AG09319 (cell line): ENCODE results near the gene APCDD1L.

Source experiments
- DNase-seq: peaks from one replicate; pipeline ENCODE4 v3.0.0-alpha.2; 2010; ENCODE audit warnings: low read depth; ENCODE audit errors: extremely low read depth
- CTCF ChIP-seq: IDR thresholded peaks from 2 replicates; pipeline ENCODE4 v1.5.1; 2011; ENCODE audit warnings: low read depth, mild to moderate bottlenecking, inconsistent platforms, low read length, moderate library complexity

APCDD1L gene

GRCh38 chr20:58467572-58468527 is 47.3 kb downstream of the APCDD1L start:
- TF ChIP-seq CTCF: no peak
- DNase-seq: no peak

- no peak for DNase-seq
- TF ChIP-seq CTCF: no peak
Observed at GRCh38 chr20:58466729-58467571, 48.2 kb downstream of the APCDD1L start.

DNA sequence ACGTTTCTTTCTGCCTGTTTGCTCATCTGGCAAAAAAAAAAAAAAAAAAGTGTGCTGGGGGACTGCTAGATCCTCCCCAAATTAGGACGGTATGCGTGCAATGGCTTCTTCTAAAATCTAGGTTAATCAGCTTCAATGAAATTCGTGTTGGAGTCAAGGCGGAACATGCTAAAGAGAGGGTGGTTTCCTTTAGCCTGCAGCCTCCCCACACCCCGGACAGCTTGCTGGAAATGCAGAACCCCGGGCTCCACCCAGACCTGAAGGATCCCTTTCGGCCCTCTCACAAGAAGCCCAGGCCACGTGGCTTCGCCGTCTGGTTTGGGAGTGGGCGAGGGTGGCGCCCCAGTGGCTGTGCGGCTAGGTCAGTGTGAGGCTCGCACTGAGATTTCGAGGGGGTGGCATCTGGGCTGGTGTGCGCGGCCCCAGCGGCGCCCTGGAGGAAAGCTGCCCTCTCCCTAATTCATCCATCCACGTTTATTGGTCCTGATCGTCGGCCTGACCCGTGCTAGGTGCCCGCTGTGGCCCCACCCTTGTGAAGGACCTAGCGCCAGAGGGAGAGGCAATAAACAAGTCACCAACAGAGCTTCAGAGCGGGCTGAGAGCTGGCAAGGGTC is 49.0 kb downstream of the APCDD1L start:
- DNase-seq: no peak
- TF ChIP-seq CTCF: no peak

DNA sequence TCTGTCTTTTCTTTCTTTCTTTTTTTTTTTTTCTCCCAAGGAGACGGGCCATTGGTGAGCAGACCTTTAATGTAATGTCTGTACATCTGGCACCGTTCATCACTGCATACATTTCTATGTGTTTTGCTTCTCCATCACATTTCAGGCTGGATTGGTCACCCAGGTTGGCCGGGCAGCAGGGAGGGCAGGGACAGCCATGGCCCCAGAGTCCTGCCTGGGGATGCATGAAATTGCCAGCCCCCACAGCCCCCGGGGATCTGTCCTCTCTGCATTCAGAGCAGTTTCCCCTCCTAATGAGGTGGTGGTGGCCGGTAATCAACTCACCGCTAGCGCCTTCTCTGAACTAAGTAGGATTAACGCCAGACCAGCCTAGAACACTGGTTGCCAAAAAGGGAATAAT is 50.4 kb downstream of the APCDD1L start:
- TF ChIP-seq CTCF: no peak
- DNase-seq: no peak

- TF ChIP-seq CTCF: no peak
- no peak for DNase-seq
Observed at GRCh38 chr20:58463256-58463655, 51.9 kb downstream of the APCDD1L start.

DNA sequence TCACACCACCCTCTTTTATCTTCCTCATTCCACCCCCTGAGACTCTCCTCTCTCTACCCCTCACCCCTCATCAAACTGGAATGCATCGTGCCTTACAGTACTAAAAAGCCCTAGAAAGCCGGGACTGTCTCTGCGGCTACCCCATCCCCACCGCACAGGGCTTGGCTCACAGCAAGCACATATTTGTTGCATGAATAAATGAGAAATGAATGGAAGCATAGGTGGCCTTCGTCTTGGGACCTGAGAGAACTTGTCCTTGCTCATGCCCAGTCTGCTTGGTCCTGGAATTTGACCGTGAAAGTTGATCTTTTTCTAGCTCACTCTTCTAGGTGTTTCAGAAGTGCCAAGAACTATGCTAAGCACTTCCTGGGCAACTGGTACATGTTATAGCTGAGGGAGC is 53.3 kb downstream of the APCDD1L start:
- no peak for DNase-seq
- TF ChIP-seq CTCF: no peak
